CD4-positive, alpha-beta T cell treated with Interleukin-17A for 4 hours (primary cell): ENCODE measurements around the gene TBC1D20.

Experiments used
- DNase-seq: peaks from one replicate; pipeline ENCODE4 v3.0.0-alpha.2; 2020; ENCODE audit warnings: mixed read lengths

TBC1D20 gene

GRCh38 chr20:418858-419365 is 43.4 kb downstream of the TBC1D20 start:
- no peak for DNase-seq

GRCh38 chr20:417801-418342 is 44.5 kb downstream of the TBC1D20 start:
- no peak for DNase-seq

- no peak for DNase-seq
Observed at GRCh38 chr20:416950-417800, 45.2 kb downstream of the TBC1D20 start.

- DNase-seq = no peak
Observed at GRCh38 chr20:415820-416322, 46.5 kb downstream of the TBC1D20 start.

GRCh38 chr20:414161-414560 is 48.2 kb downstream of the TBC1D20 start:
- no peak for DNase-seq

GRCh38 chr20:412081-412480 is 50.3 kb downstream of the TBC1D20 start:
- DNase-seq = no peak

GRCh38 chr20:409697-410559 is 52.4 kb downstream of the TBC1D20 start:
- peak; percentile 16 for DNase-seq

GRCh38 chr20:408843-409696 is 53.3 kb downstream of the TBC1D20 start:
- DNase-seq = peak; percentile 16

- DNase-seq = peak; percentile 90
Observed at GRCh38 chr20:407953-408842, 54.1 kb downstream of the TBC1D20 start, which contains the start of gene RBCK1. TSS of gene RBCK1 (plus strand) at chr20:408299. CDS start at chr20:408758, 459 bp downstream.

GRCh38 chr20:407133-407952 is 55.0 kb downstream of the TBC1D20 start:
- DNase-seq = peak; percentile 80

- DNase-seq = no peak
Observed at GRCh38 chr20:406200-407132, 55.9 kb downstream of the TBC1D20 start.

GRCh38 chr20:404088-404487 is 58.2 kb downstream of the TBC1D20 start:
- no peak for DNase-seq

- DNase-seq = no peak
Observed at GRCh38 chr20:403582-403957, 58.8 kb downstream of the TBC1D20 start.

GRCh38 chr20:402898-403581 is 59.3 kb downstream of the TBC1D20 start:
- DNase-seq = no peak

GRCh38 chr20:402496-402885 is 59.8 kb downstream of the TBC1D20 start:
- peak; percentile 6 for DNase-seq

GRCh38 chr20:401682-402495 is 60.4 kb downstream of the TBC1D20 start:
- peak; percentile 8 for DNase-seq
